ENCODE results near the gene SH2D1B.

- no peak for TF ChIP-seq CTCF (IDR thresholded peaks at IDR 0.05; ENCODE audit: low read depth, low read length, missing input control)
- TF ChIP-seq JUND (IDR thresholded peaks at IDR 0.05), result peak; percentile 76 to 79
- peak; percentile 54 to 75 for TF ChIP-seq RAD21 (IDR thresholded peaks at IDR 0.05)
- peak; percentile 28 to 57 for TF ChIP-seq EGR1 (IDR thresholded peaks at IDR 0.05; ENCODE audit: low read depth in 2 of 2)
- peak in 1 of 2 donors; percentile 44 for TF ChIP-seq GABPA (IDR thresholded peaks at IDR 0.05 in 1 of 2, conservative IDR thresholded peaks at IDR 0.05 in 1 of 2)
- TF ChIP-seq, protein P1, sequence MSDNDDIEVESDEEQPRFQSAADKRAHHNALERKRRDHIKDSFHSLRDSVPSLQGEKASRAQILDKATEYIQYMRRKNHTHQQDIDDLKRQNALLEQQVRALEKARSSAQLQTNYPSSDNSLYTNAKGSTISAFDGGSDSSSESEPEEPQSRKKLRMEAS (IDR thresholded peaks at IDR 0.05), result peak; percentile 78
- peak; percentile 89 for TF ChIP-seq YY1 (IDR thresholded peaks at IDR 0.05)
- peak; percentile 80 for TF ChIP-seq REST (IDR thresholded peaks at IDR 0.05)
- TF ChIP-seq ATF3 (IDR thresholded peaks at IDR 0.05), result peak; percentile 83
Measured at GRCh38 chr1:162388615-162389014, 23.3 kb downstream of the SH2D1B start.
